Measurements from ENCODE around the gene ELOA.
"Not testable (repeated sequence)": the region's sequence is repeated elsewhere in the genome, so short reads cannot be mapped to it uniquely, and the experiment has no call there.

ELOA gene

DNA sequence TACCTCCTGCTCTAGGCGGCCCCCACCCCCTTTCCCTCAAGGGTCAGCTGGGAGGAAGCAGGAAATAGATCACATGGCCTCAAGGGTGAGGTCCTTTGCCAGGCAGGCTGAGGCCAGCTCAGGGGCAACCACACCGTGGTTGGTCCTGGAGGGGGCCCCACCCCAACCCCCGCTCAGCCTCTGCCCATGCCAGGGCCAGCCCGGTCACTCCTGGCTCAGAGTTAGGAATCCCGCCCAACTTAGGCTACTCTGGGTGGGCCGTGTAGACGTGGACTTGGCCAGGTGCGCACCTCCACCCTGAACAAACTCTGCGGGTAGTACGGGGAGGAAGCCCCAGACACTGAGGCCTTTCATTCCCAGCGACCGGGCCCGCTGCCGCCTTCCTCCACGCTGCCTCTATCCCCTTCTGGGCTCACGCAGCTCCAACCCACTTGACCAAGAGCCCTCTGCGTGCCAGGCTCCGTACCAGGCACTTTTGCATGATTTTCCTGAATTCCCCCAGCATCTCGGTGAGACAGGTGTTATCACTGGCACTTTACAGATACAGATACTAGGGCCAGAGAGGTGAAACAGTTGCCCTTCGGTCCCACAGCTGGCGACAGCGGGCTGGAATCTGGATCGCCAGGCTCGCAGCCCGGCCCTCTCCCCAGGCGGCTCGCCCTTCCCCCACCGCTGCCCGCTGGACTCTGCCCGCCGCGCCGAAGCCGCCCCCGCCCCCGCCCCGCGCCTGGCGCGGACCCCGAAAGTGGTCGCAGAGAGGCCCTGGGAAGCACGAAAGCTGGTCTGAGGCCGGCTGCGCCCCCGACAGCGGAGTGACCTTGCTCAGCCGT is 56.5 kb downstream of the ELOA start:
- no peak for DNase-seq (ENCODE audit: extremely low read depth in 1 of 2, low read depth in 1 of 2)

DNA sequence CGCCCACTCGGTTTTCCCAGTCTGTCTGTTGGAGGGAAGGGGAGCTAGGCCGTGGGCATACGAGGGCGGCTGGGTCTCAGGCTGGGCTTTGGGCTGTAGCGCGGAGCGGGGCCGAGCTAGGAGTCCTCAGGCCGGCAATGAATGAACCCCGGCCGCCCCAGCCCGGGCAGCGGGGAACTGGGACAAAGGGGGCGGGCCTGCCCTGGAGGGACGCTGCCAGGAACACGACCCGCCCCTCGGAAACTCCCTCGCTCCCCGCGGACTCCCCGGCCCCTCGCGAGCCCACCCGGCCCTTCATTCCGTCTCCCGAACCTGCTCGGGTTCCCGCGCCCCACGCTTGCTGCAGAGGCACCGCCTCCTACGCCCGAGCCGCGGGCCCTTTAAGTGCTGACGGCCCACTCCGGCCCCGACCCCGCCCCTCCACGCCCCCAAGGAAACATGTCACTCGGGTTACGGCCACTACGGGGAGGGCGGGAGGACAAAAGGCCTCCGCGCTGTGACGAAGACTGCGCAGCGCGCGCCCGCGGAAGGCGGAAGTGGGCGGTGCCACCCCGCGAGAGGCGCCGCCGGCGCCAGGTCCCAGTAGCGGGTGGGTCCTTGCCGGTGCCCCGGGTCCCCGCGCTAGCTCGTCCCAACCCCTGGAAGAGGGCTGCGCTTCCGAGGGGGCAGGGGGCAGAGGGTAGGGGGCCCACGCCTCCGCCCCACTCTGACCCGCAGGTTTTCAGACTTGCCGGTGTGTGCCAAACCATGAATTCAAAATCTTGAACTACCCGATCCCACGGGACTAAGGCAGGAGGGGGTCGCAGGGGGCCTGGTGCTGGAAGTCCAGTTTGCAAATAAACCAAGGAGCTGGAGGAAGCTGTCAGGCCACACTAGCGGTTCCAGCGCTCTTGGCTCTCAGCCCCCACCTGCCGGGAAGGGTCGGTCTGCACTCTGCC is 57.4 kb downstream of the ELOA start, which contains the start of gene GALE:
Gene GALE (minus strand): TSS at position 355 of the 938 bp plus-strand sequence. CDS start 1,747 bp downstream, outside the sequence.
- peak; percentile 90 to 96 for DNase-seq (ENCODE audit: extremely low read depth in 1 of 2, low read depth in 1 of 2)

DNA sequence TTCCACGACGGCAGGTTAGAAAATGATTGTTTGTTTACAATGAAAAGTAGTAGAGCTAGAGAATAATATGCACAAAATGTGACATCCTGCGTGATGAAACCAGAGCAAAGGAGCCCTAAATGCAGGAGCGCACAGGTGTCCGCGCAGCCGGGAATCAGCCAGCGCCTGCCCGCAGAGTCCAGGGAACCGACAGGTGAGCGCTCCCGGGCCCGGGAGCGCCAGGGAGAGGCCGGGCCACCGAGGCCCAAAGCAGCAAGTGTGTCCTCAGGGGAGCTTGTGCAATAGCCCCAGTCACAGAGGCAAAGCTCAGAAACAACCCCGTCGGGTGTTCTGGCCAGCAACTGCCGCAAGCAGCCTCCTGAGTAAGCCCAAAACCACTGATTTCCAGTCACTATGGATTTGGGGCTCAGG is 58.1 kb downstream of the ELOA start:
- no peak for DNase-seq (ENCODE audit: extremely low read depth in 1 of 2, low read depth in 1 of 2)

DNA sequence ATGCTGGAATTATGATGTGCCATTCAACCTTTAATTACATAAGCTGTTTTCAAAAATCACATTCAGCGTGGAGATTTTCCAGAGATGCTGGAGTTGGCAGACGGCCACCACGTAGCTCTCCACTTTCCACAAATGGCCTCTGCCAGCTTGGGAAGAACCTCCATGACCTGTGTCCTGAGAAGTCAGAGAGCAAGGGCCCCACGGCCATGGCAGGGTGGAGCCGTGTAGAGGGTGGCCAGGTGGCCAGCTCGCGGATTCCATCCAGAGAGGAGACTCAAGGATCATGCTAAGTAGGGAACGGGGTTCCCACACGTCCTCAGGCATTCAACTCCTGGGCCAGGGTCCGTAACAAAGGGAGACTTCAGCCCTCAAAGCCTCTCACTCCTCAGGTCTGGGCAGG is 58.6 kb downstream of the ELOA start:
- DNase-seq (ENCODE audit: extremely low read depth in 1 of 2, low read depth in 1 of 2) = no peak

DNA sequence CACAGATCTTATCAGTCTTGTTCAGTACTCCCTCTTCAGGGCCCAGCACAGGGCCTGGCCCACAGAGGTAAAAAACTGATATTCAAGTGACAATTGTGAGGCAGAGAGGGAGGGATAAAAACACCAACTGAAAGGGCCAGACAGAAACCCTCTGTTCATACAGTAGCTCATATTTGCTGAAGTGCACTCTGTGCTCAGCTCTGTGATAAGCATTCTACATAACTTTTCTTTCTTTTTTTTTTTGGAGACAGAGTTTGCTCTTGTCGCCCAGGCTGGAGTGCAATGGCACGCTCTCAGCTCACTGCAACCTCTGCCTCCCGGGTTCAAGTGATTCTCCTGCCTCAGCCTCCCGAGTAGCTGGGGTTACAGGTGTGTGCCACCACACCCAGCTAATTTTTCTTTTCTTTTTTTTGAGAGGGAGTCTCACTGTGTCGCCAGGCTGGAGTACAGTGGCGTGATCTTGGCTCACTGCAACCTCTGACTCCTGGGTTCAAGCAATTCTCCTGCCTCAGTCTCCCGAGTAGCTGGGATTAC is 59.6 kb downstream of the ELOA start:
- not testable (repeated sequence) for DNase-seq (ENCODE audit: extremely low read depth in 1 of 2, low read depth in 1 of 2)

DNA sequence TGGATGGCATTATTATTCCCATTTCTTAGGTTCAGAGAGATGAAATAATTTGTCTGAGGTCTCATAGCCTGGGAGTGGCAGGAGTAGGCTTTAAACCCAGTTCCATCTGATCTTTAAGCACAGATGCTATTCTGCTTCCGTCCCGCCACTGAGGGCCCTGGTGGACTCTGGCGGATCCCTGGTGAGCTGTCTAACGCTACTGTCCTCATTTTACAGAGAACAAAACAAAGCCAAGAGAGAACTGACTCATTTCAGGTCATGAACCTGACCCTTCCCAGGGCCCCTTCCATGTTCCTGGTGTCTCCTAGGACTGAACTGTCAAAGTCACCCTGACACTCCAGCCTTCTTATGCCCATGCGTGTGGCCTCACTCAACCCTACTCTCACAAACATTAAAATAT is 60.4 kb downstream of the ELOA start:
- no peak for DNase-seq (ENCODE audit: extremely low read depth in 1 of 2, low read depth in 1 of 2)

DNA sequence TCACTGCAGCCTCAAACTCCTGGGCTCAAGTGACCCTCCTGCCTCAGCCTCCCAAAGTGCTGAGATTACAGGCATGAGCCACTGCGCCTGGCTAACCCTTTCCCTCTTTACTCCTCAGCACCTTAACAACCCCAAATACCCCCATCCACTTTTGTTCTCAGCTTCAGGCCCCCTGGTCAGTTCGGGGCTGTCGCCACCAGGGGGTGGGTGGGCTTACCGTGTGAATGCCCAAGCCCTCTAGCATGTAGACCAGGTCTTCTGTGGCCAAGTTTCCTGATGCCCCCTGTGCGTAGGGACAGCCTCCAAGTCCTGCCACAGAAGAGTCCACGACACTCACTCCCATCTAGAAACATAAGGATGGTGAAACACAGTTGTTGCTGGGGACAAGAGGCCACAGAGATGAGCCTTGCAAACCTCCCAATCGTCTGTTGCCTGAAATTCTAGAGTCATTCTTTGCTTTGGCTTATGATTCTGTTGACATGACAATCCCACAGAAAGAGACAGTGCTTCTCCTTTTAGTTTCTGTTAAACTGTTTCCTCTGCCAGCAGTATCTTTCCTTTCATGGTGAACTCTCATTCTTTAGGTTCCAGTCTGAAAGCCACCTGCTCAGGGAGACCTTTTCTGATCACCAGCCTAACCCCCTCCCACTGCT is 61.0 kb downstream of the ELOA start:
- DNase-seq (ENCODE audit: extremely low read depth in 1 of 2, low read depth in 1 of 2) = no peak

DNA sequence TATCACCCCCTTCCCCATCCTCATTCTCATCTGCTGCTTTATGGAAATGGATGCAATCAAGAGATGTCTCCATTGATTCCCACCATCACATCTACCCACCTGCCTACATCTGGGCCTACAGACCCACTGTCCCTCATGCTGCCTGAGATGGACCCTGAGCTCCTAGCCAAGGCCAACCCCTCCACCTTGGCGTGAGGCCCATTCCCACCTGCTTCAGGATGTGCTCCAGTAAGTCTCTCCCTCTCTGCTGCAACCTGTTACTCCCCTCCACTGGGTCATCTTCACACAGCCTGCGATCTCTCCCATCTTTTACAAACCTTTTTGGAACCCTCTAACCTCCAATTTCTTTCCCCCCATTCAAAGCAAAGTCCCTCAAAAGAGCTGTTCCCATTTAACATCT is 61.8 kb downstream of the ELOA start:
- no peak for DNase-seq (ENCODE audit: extremely low read depth in 1 of 2, low read depth in 1 of 2)

DNA sequence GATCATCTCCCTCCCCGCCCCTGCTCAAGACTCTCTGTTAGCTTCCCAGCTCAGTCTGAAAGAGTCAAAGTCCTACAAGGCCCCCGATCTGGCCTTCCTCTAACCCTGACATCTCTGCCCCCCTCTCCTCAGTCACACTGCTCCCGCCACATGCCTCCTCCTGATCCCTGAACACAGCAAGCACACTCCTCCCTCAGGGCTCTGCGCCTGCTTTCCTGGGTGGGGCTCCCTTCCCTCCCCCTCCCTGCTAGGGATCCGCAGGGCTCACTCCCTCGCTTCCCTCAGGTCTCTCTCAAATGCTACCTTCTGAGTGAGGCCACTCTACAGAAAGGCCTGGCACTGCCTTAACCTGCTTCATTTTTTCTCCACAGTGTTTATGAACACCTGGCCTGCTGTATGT is 63.0 kb downstream of the ELOA start:
- DNase-seq (ENCODE audit: extremely low read depth in 1 of 2, low read depth in 1 of 2) = no peak

DNA sequence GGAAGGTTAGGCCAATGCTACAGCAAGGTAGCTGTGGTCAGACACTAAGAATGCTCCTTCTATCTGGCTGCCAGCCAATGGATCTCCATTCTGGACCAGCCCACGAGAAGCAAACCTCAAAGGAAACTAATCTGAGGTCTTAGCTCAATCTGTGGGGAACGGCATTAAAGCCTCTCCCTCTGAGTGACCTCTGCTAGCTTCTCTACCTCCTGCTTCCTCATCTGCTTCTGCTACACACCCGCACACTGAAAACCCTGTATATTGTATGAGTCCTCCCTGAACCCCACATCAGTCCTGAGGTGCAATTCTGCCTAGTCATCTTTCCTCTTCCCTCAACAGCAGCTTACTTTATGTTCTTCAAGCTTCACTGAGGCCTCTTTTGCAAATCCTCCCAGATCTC is 64.2 kb downstream of the ELOA start:
- DNase-seq (ENCODE audit: extremely low read depth in 1 of 2, low read depth in 1 of 2) = no peak

DNA sequence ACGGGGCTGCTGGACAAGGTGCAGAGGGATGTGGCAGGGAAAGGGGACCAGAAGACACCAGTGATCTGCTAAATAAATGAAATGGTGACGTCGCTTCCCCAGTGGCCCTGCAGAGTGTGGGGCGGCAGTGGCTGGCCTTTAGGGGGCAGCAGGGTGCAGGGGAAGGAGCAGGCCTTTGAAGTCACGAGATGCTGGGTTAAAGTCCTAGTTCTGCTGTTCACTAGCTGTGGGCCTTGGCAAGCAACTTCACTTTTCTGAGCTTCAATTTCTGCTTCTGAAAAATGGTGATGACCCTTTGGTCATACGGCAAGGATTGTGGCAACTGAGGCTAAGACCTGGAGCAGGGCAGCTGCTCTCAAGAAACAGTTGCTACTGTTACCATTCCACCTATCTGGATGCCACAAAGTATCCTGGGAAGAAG is 66.5 kb downstream of the ELOA start:
- peak; percentile 60 to 68 for DNase-seq (ENCODE audit: extremely low read depth in 1 of 2, low read depth in 1 of 2)

DNA sequence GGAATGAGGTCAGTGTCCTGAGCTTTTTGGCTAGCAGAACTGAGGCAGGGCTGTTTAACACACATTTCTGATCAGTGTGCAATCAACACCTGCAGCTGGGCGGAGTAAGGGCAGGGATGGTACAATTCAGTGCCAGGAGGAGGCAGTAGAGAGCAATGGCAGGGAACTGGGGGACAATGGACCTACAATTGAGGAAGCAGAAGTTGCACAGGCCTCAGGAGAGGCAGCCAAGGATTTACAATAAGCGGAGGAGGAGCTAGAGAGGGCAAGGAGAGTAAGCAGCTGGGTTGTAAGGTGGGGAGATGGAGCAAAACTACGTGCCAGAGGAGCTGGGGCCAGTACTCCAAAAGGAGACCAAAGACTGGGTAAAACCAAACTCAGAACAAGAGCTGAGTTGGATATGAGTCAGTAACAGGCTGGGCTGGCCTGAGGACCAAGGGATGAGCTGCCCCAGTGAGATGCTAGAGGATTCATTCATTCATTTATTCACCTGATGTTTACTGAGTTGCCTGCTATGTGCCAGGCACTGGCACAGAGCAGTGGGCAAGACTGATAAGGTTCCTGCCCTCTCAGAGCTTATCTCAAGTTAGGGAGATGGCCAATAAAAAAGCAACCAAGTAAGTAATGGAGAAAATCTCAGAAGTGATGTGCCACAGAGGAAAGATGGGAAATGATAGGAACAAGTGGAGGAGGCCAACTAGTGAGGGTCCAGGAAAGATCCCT is 67.7 kb downstream of the ELOA start:
- DNase-seq (ENCODE audit: extremely low read depth in 1 of 2, low read depth in 1 of 2) = no peak
